ENCODE data around the gene GJD3. TPM values are rescaled to one million over a fixed set of nuclear protein-coding genes. Genes with fewer than 3 reads are reported as not detected.
"Not testable (repeated sequence)": the region's sequence is repeated elsewhere in the genome, so short reads cannot be mapped to it uniquely, and the experiment has no call there.

GJD3 gene, protein sequence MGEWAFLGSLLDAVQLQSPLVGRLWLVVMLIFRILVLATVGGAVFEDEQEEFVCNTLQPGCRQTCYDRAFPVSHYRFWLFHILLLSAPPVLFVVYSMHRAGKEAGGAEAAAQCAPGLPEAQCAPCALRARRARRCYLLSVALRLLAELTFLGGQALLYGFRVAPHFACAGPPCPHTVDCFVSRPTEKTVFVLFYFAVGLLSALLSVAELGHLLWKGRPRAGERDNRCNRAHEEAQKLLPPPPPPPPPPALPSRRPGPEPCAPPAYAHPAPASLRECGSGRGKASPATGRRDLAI
- total RNA-seq (2014; rRNA removed; shearing (Covaris generic)), result not detected in 2 replicates

DNA sequence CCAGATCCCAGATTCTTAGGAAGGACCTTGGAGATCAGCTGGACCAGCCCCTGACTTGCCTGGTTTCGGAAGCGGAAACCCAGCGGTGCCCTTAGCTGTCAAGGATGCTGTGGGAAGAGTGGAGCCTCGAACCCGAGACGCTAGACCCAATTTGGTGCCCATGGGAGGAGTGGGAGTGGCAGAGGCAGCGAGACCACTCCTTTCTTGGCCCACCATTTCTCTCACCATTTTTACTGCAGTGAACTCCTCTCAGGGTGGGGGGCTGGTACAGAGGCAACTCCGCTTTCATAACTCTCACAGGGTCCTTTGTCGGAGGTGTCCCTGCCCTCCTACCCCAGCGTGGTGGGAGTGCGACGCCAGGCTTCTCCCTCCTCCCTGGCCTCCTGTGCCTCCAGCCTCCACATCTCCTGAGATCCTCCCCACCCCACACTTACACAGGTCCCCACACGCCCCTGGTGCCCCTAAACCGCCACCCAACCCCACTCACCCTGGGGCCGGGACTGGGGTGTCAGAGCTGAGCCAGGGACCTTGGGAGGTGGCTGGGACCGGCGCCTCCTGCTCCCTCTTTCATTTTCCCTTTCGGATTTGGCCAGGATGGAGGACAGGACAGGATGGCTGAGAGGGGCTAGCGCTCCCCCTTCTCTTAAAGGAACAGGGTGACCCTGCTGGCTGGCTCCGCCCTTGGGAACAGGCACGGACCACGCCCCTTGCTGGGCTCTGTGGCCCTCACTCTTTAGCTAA lies at the start of gene GJD3:
Gene GJD3, minus strand, starts transcription at position 617 of the 741 bp plus-strand sequence. CDS start 922 bp downstream, outside the sequence.
- Histone ChIP-seq H3K9me3 (replicated peaks) (no peaks in the 10 kb centered on the region), H3K4me1 (no peaks in the 10 kb centered on the region), H3K4me3 (no peak within 1 kb of the TSS), H3K27me3 (peaks cover 7% of the 10 kb centered on the region; the same call in 1 of the 2 replicates), H3K36me3 (no peaks in the 10 kb centered on the region), H3K27ac (no peak within 1 kb of the TSS)
- DNase-seq, result no peak

DNA sequence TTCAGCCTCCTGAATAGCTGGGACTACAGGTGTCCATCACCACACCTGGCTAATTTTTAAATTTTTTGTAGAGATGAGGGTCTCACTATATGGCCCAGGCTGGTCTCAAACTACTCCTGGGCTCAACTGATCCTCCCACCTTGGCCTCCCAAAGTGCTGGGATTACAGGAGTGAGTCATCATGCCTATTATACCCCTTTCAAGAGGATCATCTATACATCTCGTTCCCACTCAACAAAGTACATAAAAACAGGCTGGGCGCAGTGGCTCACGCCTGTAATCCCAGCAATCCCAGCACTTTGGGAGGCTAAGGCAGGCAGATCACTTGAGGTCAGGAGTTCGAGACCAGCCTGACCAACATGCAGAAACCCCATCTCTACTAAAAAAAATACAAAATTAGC lies 49.8 kb upstream of the GJD3 start:
- H3K4me3 ChIP-seq; DNase-seq; H3K27me3 ChIP-seq; H3K9me3 ChIP-seq (replicated peaks); H3K27ac ChIP-seq: not testable (repeated sequence)
- Histone ChIP-seq H3K36me3 (peaks cover 75% of the 10 kb centered on the region), H3K4me1 (peaks cover 27% of the 10 kb centered on the region)

DNA sequence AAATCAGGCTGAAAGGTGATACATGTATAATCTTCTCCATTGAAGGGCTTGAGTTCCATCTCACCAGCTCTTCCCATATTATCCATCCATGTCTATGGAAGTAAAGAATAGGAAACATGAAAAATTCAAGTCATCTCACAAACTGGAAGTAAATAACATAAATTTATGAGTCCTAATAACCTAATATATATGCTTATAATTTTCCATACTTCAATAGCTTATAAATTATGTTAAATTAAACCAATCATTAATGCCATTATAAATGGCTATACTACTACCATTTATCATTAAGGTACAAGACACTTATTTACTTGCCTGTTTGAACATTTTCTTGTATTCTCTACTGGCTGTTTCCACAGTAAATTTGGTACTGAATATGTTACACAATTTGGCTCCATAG lies 48.3 kb upstream of the GJD3 start:
- Histone ChIP-seq H3K27ac (no peak overlapping the region), H3K27me3 (no peaks in the 10 kb centered on the region), H3K9me3 (replicated peaks) (no peaks in the 10 kb centered on the region), H3K36me3 (peaks cover 86% of the 10 kb centered on the region), H3K4me3 (no peak overlapping the region), H3K4me1 (peaks cover 17% of the 10 kb centered on the region)
- DNase-seq, result no peak

DNA sequence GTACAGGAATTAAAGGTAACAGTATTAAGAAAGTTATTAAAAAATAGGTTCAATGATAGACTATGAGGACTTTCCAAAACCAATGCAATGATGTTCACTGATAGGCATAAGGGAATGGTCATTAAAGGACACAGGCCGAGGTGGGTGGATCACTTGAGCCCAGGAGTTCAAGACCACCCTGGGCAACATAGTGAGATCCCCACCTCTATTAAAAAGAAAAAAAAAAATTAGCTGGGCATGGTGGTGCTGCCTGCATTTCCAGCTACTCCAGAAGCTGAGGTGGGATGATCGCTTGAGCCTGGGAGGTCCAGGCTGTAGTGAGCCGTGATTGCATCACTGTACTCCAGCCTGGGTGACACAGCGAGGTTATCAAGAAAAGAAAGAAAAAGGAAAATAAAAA lies 47.3 kb upstream of the GJD3 start:
- Histone ChIP-seq H3K27ac (no peak overlapping the region), H3K9me3 (replicated peaks) (no peaks in the 10 kb centered on the region), H3K4me1 (peaks cover 17% of the 10 kb centered on the region), H3K4me3 (no peak overlapping the region), H3K27me3 (no peaks in the 10 kb centered on the region), H3K36me3 (peaks cover 95% of the 10 kb centered on the region)
- DNase-seq, result no peak

DNA sequence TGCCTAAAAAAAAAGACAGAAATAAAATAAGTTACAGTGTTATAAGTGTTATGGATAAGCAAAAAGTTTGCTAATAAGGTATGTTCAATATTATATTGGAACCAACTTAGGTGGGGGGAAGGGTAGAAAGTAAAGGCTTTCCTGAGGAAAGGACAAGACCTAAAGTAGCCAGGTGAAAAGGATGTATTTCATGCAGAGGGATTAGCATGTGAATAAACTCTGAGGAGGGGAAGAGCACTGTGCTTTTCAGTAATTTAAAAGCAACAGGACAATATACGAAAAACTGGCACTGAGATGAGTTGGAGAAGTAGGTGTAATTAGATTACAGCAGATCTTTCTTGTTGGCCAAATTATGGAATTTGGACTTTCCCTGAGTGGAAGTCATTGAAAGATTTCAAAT lies 45.5 kb upstream of the GJD3 start:
- peaks cover 96% of the 10 kb centered on the region for H3K36me3 ChIP-seq
- no peak overlapping the region for H3K27ac ChIP-seq

DNA sequence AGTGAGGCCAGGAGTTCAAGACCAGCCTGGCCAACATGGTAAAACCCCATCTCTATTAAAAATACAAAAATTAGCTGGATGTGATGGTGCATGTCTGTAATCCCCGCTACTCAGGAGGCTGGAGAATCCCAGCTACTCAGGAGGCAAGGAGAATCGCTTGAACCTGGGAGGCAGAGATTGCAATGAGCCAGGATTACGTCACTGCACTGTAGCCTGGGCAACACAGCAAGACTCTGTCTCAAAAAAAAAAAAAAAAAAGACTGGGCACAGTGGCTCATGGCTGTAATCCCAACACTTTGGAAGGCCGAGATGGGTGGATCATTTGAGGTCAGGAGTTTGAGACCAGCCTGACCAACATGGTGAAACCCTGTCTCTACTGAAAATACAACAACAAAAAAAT lies 45.0 kb upstream of the GJD3 start:
- not testable (repeated sequence) for H3K4me3 ChIP-seq; DNase-seq; H3K9me3 ChIP-seq (replicated peaks); H3K27ac ChIP-seq; H3K4me1 ChIP-seq; H3K27me3 ChIP-seq
- H3K36me3 ChIP-seq, result peaks cover 94% of the 10 kb centered on the region

More for the DNA sequence above, 45.5 kb upstream of the GJD3 start:
- H3K4me1 ChIP-seq, result peaks cover 4% of the 10 kb centered on the region; the same call in 1 of the 2 replicates
- H3K9me3 ChIP-seq (replicated peaks), result no peaks in the 10 kb centered on the region
- no peaks in the 10 kb centered on the region for H3K27me3 ChIP-seq
- DNase-seq, result no peak
- no peak overlapping the region for H3K4me3 ChIP-seq

DNA sequence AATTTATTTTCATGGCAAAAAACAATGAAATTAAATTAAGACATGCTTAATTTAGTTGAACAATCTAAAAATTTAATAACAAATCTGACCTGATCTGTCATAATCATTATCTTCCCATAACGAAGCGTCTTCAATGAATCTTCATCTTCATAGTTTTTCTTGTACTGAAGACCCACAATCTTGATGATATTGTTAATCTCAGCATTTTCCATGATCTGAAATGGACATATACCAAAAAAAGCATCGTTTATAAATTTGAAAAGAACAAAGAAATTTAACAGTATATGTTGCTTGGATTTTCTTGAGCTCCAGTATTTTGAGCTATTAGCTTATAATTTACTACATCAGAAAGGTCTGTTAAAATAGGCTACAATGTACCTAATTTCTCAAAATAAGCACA lies 42.9 kb upstream of the GJD3 start:
- no peaks in the 10 kb centered on the region for H3K4me1 ChIP-seq
- peaks cover 94% of the 10 kb centered on the region for H3K36me3 ChIP-seq
- H3K27me3 ChIP-seq, result no peaks in the 10 kb centered on the region
- no peak overlapping the region for H3K4me3 ChIP-seq
- no peaks in the 10 kb centered on the region for H3K9me3 ChIP-seq (replicated peaks)
- no peak for DNase-seq
- H3K27ac ChIP-seq, result no peak overlapping the region

DNA sequence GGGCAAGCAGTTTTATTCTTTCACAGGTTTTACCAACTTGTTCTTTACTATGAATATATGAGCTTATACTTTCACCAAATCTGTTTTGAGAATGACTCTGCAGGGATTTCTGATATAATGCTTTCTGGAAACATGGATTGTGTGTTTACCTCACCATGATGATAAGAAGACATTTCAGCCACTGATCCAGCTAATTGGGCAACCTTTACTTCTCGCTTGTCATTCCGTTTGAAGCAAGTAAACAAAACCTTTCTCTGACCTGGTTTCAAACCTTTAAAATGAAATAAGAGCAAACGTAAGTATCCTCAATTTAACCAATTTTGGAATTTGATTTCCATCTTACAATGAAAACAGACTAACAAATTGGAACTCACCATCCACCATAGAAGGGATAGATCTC lies 39.5 kb upstream of the GJD3 start:
- H3K36me3 ChIP-seq, result peaks cover 94% of the 10 kb centered on the region
- no peaks in the 10 kb centered on the region for H3K9me3 ChIP-seq (replicated peaks)
- no peak overlapping the region for H3K4me3 ChIP-seq
- no peaks in the 10 kb centered on the region for H3K4me1 ChIP-seq
- H3K27me3 ChIP-seq, result no peaks in the 10 kb centered on the region
- no peak for DNase-seq
- H3K27ac ChIP-seq, result no peak overlapping the region

DNA sequence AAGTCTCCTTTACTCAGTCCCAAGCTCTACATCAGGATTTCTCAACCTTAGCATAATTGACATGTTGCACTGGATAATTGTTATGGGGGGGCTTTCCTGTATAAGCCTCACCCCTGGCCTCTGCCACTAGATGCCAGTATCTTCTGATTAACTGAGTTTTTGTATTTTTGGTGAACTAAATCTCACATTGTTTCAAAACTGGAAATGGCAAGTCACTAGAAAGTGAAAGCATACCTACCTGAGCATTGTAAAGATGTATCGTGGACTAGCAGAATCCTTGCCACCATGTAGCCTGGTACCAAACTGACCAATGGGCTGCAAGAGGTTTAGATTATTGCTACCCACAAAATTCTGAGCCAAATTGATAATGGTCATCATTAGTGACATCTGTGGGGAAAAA lies 38.1 kb upstream of the GJD3 start:
- H3K27ac ChIP-seq, result no peak overlapping the region
- no peak for DNase-seq
- peaks cover 95% of the 10 kb centered on the region for H3K36me3 ChIP-seq
- H3K9me3 ChIP-seq (replicated peaks), result no peaks in the 10 kb centered on the region
- no peaks in the 10 kb centered on the region for H3K27me3 ChIP-seq
- no peaks in the 10 kb centered on the region for H3K4me1 ChIP-seq
- no peak overlapping the region for H3K4me3 ChIP-seq

DNA sequence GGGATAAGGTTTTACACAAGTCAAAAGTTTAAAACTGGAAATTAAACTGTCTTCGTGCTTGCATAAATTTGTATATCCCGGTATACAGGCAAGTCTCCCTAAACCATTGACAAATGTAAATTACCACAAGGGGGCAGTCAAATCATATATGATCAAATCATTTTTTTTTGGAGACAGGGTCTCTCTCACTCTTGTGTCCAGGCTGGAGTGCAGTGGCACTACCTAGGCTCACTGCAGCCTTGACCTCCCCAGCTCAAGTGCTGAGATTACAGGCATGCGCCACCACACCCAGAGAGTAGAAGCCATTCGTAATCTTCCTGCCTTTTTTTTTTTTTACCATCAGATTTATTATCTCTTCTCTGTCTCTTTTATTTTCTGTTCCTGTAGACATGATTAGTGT lies 34.6 kb upstream of the GJD3 start:
- no peaks in the 10 kb centered on the region for H3K4me1 ChIP-seq
- DNase-seq, result peak in 1 of 2 experiments; percentile 68
- H3K4me3 ChIP-seq, result no peak overlapping the region
- H3K27ac ChIP-seq, result no peak overlapping the region
- H3K9me3 ChIP-seq (replicated peaks), result no peaks in the 10 kb centered on the region
- peaks cover 96% of the 10 kb centered on the region for H3K36me3 ChIP-seq
- no peaks in the 10 kb centered on the region for H3K27me3 ChIP-seq

DNA sequence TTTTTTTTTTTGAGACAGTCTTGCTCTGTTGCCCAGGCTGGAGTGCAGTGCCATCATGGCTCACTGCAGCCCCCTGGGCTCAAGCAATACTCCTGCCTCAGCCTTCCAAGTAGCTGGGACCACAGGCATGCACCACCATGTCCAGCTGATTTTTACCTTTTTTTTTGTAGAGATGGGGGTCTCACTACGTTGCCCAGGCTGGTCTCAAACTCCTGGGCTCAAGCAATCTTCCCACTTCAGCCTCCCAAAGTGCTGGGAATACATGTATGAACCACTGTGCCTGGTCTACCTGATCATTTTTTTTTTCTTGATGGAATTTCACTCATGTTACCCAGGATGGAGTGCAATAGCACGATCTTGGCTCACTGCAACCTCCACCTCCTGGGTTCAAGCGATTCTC lies 22.0 kb upstream of the GJD3 start:
- not testable (repeated sequence) for H3K4me1 ChIP-seq; H3K9me3 ChIP-seq (replicated peaks); DNase-seq; H3K27ac ChIP-seq; H3K27me3 ChIP-seq; H3K4me3 ChIP-seq
- peaks cover 64% of the 10 kb centered on the region for H3K36me3 ChIP-seq

DNA sequence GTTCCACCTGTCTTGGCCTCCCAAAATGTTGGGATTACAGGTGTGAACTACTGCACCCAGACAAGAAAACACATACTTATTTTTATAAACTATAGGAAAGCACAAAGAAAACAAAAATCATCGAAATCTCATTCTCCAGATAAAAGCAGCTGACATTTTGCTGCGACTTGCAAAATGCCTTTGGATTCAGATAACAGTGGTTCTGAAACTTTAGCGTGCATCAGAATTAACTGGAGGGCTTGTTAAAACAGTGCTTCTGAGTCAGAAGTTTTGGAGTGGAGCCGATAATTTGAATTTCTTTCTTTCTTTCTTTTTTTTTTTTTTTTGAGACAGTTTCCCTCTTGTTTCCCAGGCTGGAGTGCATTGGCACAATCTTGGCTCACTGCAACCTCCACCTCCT lies 17.7 kb upstream of the GJD3 start:
- no peak overlapping the region for H3K27ac ChIP-seq
- no peak for DNase-seq
- no peak overlapping the region for H3K4me3 ChIP-seq
- no peaks in the 10 kb centered on the region for H3K9me3 ChIP-seq (replicated peaks)
- H3K27me3 ChIP-seq, result no peaks in the 10 kb centered on the region
- H3K4me1 ChIP-seq, result no peaks in the 10 kb centered on the region
- H3K36me3 ChIP-seq, result peaks cover 22% of the 10 kb centered on the region

DNA sequence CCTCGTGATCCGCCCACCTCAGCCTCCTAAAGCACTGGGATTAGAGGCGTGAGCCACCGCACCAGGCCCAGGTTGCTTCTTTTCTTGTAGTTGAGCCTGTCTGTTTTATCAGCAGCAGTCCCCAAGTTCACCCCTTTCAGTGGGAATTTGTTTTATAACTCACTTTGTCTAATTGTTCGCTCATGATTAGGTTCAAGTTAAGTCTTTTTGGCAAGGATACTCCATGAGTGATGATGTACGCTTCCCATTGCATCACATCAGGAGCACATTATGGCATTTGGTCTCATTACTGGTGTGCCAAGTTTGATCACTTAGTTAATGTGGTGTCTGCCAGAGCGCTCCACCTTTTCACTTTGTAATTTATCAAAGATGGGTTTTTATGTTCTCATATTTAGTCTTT lies 14.4 kb upstream of the GJD3 start:
- Histone ChIP-seq H3K27ac (no peak overlapping the region), H3K4me1 (no peaks in the 10 kb centered on the region), H3K36me3 (peaks cover 3% of the 10 kb centered on the region; the same call in 1 of the 2 replicates), H3K4me3 (no peak overlapping the region), H3K9me3 (replicated peaks) (no peaks in the 10 kb centered on the region), H3K27me3 (no peaks in the 10 kb centered on the region)
- no peak for DNase-seq

DNA sequence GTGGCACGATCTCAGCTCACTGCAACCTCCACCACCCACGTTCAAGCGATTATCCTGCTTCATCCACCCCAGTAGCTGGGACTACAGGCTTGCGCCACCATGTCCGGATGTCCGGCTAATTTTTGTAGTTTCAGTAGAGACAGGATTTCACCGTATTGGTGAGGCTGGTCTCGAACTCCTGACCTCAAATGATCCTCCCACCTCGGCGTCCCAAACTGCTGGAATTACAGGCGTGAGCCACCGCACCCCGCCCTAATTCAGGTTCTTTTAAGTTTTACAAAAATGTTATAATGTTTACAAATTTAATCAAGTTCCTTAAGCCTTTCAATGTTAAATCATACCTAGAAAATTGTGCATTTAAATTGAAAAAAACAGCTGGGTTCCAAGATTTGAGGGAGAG lies 13.3 kb upstream of the GJD3 start:
- DNase-seq, result no peak
- Histone ChIP-seq H3K27ac (no peak overlapping the region), H3K9me3 (replicated peaks) (no peaks in the 10 kb centered on the region; the same call in 1 of the 2 replicates), H3K4me3 (no peak overlapping the region), H3K27me3 (no peaks in the 10 kb centered on the region), H3K36me3 (no peaks in the 10 kb centered on the region), H3K4me1 (no peaks in the 10 kb centered on the region)

DNA sequence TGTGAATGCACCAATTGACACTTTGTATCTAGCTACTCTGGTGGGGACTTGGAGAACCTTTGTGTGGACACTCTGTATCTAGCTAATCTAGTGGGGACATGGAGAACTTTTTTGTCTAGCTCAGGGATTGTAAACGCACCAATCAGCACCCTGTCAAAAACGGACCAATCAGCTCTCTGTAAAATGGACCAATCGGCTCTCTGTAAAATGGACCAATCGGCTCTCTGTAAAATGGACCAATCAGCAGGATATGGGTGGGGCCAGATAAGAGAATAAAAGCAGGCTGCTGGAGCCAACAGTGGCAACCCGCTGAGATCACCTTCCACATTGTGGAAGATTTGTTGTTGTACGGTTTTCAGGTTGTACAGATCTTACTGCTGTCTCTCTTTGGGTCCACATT lies 12.0 kb upstream of the GJD3 start:
- H3K4me3 ChIP-seq; H3K9me3 ChIP-seq (replicated peaks); DNase-seq; H3K4me1 ChIP-seq; H3K27ac ChIP-seq; H3K27me3 ChIP-seq; H3K36me3 ChIP-seq: not testable (repeated sequence)

DNA sequence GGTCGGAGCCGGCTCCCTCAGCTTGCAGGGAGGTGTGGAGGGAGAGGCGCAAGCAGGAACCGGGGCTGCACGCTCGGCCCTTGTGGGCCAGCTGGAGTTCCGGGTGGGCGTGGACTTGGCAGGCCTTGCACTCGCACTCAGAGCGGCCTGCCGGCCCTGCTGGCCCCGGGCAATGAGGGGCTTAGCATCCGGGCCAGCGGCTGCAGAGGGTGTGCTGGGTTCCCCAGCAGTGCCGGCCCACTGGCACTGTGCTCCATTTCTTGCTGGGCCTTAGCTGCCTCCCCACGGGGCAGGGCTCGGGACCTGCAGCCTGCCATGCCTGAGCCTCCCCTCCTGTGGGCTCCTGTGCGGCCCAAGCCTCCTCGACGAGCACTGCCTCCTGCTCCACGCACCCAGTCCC lies 11.2 kb upstream of the GJD3 start:
- not testable (repeated sequence) for H3K4me3 ChIP-seq

More for the DNA sequence above, 11.2 kb upstream of the GJD3 start:
- DNase-seq; H3K36me3 ChIP-seq; H3K27me3 ChIP-seq; H3K4me1 ChIP-seq; H3K9me3 ChIP-seq (replicated peaks); H3K27ac ChIP-seq: not testable (repeated sequence)
